Stimulated activated CD8-positive, alpha-beta memory T cell treated with anti-CD3 and anti-CD28 coated beads, Interleukin-15, amount 100 ng/mL, for 1 hour (primary cell): ENCODE data around the gene RERE.
"Not testable (repeated sequence)": the region's sequence is repeated elsewhere in the genome, so short reads cannot be mapped to it uniquely, and the experiment has no call there.

Experiments
- DNase-seq: peaks from one replicate; pipeline ENCODE4 v3.0.0-alpha.2; 2020; ENCODE audit warnings: low read depth

RERE gene

GRCh38 chr1:8841395-8841794 is 24.0 kb upstream of the RERE start:
- DNase-seq, result no peak

- no peak for DNase-seq
Measured at GRCh38 chr1:8839990-8840389, 22.6 kb upstream of the RERE start.

GRCh38 chr1:8835941-8836643 is 18.7 kb upstream of the RERE start:
- no peak for DNase-seq

GRCh38 chr1:8831340-8831739 is 13.9 kb upstream of the RERE start:
- no peak for DNase-seq

GRCh38 chr1:8830732-8831131 is 13.3 kb upstream of the RERE start:
- DNase-seq, result not testable (repeated sequence)

GRCh38 chr1:8825985-8826481 is 8.6 kb upstream of the RERE start:
- DNase-seq, result no peak

GRCh38 chr1:8823295-8823664 is 5.8 kb upstream of the RERE start:
- no peak for DNase-seq

GRCh38 chr1:8822373-8823294 is 5.2 kb upstream of the RERE start:
- DNase-seq, result no peak

GRCh38 chr1:8821084-8821483 is 3.6 kb upstream of the RERE start:
- no peak for DNase-seq

GRCh38 chr1:8818789-8819188 is 1.3 kb upstream of the RERE start:
- not testable (repeated sequence) for DNase-seq

GRCh38 chr1:8818325-8818775 is 910 bp upstream of the RERE start:
- DNase-seq, result no peak

- no peak for DNase-seq
Measured at GRCh38 chr1:8816831-8817411, 519 bp downstream of the RERE start.

GRCh38 chr1:8816264-8816663 is 1.2 kb downstream of the RERE start:
- DNase-seq, result no peak

- DNase-seq, result no peak
Measured at GRCh38 chr1:8815582-8816151, 1.8 kb downstream of the RERE start.

- no peak for DNase-seq
Measured at GRCh38 chr1:8814865-8815264, 2.6 kb downstream of the RERE start.

- DNase-seq, result no peak
Measured at GRCh38 chr1:8813991-8814390, 3.4 kb downstream of the RERE start.

- DNase-seq, result no peak
Measured at GRCh38 chr1:8813016-8813763, 4.2 kb downstream of the RERE start.

- DNase-seq, result no peak
Measured at GRCh38 chr1:8812081-8812480, 5.4 kb downstream of the RERE start.

GRCh38 chr1:8810987-8811386 is 6.5 kb downstream of the RERE start:
- DNase-seq, result no peak

- no peak for DNase-seq
Measured at GRCh38 chr1:8809342-8809736, 8.1 kb downstream of the RERE start.

- no peak for DNase-seq
Measured at GRCh38 chr1:8807004-8807403, 10.4 kb downstream of the RERE start.

- DNase-seq, result no peak
Measured at GRCh38 chr1:8800416-8800815, 17.0 kb downstream of the RERE start.
